NCI-H460 (cell line): ENCODE data around the gene RNF222. TPM values are rescaled to one million over a fixed set of nuclear protein-coding genes. Genes with fewer than 3 reads are reported as not detected.
A peak's percentile ranks its signal among the peaks of the same experiment; 100 is the strongest.
"Not testable (repeated sequence)": the region's sequence is repeated elsewhere in the genome, so short reads cannot be mapped to it uniquely, and the experiment has no call there.

ENCODE experiments used
- DNase-seq: peaks from one replicate; pipeline ENCODE4 v3.0.0-alpha.2; 2016; ENCODE audit warnings: low read depth; ENCODE audit errors: extremely low read depth
- total RNA-seq: library from RNA; depleted of rRNA; stranded (reverse); fragments of >200 nt; shearing (Covaris generic); gene quantifications from 2 replicates; pipeline ENCODE4 v1.2.3, GENCODE V29; 2014

The RNF222 gene
- total RNA-seq, 1 experiment from 2014 or later = not detected

DNA sequence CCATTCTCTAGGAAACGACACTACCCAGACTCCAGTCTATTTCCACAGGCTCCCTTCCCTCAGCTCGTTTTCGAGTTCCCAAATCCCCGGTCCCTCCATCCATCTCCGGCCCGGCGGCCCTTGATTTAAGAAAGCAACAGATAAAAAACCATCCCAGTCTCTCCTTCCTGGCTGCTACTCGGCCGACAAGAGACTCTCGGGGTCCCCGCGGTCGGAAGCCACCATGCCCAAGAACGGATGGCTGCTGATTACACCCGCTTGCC, 14.8 kb downstream of the RNF222 start:
- DNase-seq = no peak

DNA sequence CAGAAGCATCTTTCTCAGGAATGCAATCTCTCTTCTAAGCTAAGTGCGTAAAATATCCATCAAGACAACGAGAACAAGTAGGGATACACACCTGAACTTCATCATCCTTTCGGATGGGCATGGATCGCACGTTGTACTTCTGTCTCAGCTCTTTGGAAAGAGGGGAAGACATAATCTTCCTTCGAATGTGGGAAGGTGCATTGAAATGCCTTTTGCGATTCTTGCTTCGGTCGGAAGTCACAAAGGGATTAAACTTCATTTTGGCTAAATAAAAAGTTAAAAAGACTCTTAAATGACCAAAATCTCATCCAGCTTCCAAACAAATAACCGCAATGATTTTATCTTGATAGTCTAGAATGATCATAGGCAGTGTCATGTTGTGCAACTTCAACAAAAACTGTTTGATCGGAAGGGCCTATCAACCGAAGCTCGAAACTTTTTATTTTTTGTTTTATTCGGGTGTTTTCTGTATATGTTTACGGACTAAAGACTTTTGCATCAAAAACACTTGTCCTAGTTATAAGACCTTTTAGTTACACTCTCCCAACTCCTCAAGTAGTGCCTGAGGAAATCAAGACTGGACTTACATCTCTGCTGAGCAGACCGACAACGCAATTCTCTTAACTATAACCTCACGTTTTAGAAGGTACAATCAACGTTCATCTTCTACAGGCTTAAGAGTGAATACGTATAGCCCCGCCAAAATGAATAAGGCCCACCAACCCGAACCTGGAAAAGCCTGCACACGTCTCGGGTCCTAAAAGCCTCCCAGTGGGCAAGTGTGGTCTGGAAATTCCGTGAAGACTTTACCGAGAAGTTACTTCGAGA, 15.4 kb downstream of the RNF222 start:
- DNase-seq = no peak

DNA sequence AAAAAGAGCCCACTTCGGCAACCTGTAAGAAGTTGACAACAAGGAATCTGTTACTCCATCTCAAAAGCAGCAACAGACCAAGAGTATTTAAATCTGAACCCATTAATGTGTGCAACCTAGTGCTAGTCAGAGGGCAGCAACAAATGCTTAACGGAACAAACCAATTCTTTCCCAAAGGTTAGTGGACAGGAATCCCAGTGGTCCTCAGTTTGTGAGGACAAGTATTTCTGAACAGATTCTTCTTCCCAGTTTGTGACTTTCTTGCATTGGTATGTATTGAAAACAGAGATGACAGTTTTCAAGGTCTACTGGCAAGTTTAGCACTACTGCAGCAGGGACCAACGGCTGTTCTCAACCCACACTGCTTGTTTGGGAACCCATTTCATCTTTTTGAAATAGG, 17.6 kb downstream of the RNF222 start:
- DNase-seq = no peak

DNA sequence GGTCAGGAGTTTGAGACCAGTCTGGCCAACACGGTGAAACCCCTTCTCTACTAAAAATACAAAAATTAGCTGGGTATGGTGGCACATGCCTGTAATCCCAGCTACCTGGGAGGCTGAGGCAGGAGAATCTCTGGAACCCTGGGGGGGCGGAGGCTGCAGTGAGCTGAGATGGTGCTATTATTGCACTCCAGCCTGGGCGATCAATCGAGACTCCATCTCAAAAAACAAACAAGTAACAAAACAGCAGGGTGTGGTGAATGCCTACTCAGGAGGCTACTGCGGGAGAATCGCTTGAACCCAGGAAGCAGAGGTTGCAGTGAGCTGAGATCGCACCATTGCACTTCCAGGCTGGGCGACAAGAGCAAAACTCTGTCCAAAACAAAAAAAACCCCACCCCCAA, 19.5 kb downstream of the RNF222 start:
- DNase-seq = not testable (repeated sequence)

DNA sequence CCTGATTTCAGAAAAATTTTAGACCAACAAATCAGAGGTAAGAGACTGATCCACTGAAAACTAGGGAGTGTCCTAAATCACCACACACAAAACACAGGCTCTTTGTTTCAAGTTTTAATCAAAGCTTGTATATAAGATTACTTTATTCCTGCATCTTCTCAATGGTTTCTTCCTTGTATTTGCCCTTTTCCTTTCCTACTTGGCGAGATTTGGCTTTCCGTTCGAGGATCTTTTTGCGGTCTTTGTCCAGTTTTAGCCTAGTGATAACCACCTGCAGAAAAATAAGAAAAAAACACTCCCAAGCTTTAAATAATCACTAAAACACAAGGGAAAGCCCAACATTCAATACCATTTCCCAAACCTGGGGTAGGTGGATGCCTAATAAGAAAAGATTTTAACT, 20.2 kb downstream of the RNF222 start:
- no peak for DNase-seq

DNA sequence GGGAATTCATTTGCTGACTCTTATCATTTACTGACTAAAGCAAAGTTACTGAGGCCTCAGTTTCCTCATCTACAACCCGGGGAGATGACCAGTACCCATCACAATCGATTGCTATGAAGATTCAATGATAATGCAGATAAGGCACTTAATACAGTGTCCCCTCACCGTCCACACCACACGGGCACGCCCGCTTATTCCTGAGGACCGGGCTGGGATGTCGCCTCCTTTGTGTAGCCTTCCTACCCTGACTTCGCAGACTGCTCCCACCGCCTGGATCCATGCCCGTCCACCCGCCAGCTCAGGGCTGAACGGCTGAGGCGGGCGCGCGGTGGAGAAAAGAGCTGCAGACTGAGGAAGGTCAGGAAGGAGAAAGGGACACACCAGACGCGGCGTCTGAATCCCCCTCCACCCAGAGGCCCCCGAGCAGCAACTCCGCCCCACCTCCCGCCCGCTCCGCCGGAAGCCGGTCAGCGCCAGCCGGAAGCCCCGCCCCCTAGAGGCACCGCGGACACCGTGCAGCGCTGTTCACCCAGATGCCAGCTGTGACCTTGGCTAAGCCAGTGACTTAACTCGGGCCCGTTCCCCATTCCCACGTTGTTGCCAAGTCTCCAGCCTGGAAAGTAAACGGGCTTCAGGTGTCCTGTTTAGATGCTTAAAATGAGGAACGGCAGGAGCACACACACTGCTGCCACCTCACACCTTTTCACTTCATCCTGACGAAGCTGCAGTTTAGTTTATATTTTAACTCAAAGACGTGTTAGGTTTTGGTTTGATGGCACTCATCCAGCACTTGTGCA, 21.2 kb downstream of the RNF222 start, which contains the start of gene KRABD2:
KRABD2 (minus strand) TSS at position 434 of the 797 bp plus-strand sequence.
- peak; percentile 88 for DNase-seq

DNA sequence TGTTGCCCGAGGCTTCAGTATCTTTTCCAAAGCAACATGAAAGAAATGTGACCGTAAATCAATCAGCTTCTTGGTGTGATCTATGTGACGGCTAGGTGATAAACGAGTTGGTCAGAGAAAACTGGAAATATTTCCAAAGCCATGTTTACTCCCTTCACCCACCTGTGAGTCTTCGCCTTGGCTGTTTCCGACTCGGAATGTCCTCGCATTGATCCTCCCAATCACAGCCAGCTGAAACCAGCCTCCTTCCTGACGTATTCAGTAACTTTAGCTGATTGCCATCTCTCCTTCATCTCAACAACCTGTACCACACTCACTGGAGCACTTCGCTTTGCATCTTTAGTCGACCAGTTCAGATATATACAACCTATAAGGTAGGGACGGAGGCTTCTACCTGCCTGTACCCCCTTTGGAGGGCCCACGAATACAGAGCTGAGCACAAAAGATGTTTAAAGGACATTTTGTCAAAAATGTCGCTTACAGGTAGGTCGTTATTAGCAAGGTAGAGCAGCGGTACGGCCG, 21.8 kb downstream of the RNF222 start:
- no peak for DNase-seq

DNA sequence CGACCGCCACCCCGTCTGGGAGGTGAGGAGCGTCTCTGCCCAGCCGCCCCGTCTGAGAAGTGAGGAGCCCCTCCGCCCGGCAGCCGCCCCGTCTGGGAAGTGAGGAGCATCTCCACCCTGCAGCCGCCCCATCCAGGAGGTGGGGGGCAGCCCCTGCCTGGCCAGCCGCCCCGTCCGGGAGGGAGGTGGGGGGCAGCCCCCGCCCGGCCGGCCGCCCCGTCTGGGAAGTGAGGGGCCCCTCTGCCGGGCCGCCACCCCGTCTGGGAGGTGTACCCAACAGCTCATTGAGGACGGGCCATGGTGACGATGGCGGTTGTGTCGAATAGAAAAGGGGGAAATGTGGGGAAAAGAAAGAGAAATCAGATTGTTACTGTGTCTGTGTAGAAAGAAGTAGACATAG, 23.8 kb downstream of the RNF222 start:
- not testable (repeated sequence) for DNase-seq

DNA sequence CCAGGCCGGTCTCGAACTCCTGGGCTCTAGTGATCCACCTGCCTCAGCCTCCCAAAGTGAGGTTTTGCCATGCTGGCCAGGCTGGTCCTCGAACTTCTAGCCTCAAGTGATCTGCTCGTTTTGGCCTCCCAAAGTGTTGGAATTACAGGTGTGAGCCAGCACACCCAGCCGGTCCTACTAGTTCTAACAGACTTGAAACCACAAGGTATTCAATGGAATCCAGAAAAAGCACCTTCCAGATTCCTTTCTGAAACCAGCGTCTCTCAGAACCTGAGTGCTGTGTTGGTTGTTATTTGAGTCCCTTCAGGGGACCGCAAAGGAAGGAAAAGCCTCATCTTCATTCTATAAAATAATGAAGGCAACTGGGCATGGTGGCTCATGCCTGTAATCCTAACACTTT, 25.2 kb downstream of the RNF222 start:
- DNase-seq = no peak

DNA sequence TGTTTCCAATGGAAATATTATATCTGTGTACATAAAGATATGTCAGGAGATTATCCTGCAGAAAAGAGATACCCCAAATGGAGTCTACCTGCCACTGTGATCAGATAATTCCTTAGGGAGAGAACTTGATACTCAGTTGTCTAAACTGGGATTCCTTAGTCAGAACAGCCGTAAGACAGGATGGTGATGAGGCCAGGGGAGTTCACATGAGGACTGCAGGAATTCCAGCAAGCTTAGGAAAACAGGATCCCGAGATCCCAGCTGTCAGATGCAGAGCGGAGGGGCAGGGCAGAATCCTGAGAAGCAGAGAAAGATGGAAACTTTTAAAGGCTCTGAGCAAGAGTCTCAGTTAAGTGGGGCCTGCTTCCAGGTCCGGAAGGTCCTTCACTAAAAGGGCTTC, 25.8 kb downstream of the RNF222 start:
- DNase-seq = no peak

DNA sequence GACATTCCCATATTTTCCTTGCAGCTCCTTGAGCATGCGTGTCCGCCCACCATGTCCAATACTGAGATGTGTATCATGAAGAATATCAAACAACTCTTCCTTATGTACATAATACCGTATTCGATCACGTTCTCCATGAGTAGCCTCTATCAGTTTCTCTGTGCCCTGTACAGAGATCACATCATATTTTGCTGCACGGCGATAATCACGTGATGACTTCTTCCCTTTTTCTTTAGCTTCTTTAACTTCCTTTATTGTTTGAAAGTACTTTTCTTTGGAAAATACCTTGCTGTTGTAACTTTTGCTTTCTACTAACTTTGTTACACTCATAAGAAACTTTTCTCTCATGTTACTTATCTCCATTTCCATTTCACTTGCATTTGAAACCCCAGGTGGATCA, 27.7 kb downstream of the RNF222 start:
- DNase-seq = no peak

DNA sequence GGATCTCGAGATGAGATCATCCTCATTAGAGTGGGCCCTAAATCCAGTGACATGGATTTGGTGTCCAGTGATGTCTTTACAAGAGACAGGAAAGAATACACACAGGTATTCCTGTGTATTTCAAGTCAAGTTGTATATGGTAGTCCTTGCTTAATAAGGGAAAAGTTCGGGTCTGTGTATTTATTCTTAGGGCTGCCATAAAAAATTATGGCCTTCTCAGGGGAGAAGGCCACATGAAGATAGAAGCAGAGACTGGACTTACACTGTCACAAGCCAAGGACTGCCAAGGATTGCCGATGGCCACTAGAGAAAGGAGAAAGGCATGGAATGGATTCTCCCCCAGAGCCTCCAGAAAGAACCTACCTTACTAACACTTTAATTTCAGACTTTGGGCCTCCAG, 29.4 kb downstream of the RNF222 start:
- DNase-seq = no peak

DNA sequence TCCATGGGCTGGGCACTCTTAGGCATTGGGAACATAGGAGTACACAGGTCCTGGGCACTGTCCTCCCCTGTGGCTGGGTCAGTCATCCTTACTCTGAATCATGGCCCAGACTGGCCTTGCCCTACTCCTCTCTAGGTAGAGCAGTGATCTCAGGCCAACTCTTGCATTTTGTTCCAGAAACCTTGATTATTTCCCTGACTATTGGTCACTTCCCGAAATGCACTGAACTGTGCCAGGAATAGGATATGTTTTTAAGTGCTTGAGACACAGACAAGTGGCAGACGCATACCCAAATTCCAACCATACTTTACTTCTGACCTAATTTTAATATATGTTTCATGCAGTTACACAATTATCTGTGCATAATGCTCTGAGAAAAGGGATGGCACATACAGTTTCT, 31.4 kb downstream of the RNF222 start:
- DNase-seq = no peak

DNA sequence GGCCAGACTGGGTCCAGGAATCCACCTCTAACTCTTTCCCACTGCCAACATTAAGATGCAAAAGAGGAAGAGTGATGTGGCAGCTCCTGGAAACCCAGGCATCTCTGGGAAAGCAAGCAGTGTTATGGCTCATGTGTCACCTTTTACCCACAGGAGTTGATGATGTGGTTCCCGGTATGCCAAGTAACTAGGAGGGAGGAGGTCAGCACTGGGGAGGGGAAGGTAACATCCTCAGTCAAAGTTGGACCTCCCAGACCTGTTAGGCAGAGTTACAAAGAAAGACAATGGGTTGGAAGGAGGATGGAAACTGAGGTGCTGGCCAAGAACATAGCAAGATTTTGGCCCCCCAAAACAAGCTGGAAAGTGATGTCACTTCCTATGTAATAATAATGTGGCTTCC, 32.5 kb downstream of the RNF222 start:
- DNase-seq = no peak

DNA sequence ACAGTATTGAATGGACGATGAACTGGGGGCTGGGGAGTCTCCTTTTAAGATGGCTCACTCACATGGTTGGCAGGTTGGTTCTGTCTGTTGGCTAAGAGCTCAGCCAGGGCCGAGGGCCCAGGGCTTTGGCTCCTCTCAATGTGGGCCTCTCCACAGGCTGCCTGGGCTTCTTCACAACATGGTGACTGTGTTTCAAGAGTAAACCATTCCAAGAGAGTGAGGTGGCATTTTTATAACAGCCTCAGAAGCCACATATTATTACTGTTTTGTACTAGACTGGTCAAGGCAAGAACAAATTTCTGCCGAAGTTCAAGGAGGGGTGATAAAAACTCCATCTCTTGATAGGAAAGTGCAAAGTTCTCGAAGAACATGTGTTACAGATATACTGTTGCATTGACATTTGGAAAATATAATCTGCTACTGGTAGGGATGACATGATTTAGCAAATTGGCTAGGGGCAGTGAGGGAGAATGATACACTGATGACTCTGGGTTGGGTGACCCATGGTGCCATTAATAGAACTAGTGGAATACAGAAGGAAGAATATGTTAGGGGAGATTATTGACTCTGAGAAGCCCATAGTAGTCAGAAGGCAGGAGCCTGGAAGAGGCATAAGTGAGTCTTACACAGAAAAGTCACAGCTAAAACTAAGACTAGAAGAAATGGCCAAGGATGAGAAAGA, 34.8 kb downstream of the RNF222 start:
- no peak for DNase-seq

DNA sequence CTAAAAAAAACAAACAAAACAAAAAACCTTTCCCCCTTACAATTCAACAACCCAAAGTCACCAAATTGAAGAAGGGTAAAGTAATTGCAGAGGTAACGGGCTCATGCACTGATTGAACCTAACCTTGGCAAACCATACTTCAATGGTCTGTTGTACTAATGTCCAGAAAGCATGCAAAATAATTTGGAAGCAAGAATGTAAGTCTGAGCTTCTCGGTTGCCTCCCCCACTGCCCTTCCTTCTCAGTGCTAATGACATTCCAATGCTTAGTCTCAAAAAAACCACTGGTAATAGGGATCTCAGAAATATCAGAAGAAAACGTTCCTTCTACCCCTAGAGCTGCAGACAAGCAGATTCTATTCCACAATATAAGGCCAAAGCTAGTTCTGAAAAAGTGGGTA, 36.9 kb downstream of the RNF222 start:
- DNase-seq = no peak

DNA sequence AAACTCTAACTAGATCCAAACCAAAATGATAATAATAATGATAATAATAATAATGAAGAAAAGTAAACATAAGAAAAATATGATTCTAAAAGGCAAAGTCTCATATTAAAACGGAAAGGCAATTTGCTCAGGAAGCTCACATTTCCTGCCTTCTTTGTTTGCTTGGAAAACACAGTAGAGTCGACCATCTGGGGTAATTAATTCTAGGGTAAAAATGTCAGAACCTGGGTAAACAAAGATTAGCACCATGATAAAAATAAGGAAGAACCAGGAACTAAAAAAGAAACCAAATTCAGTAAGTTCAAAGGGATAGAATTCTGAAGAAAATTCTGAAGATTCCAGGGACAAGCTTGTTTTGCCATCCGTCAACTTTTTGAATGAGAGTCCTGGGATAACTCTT, 37.4 kb downstream of the RNF222 start:
- DNase-seq = no peak

DNA sequence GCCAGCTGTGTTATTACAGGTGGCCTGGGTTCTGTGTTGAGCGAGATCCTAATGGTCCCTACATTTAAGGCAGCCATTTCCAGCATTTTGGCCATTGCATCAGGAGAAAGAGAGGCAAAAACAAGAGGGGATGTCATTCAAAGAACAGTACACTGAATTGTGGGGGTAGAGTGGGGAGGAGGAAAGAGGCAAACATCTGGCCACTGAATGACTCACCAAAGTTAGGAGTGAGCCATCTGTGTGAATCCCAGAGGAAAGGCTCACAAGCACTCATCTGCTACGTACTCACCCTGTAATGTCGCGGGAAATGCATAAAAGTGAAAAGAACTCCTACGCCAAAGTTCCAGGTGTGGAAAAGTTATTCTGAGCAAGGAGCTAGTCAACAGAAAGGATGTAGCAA, 37.9 kb downstream of the RNF222 start:
- DNase-seq = no peak

DNA sequence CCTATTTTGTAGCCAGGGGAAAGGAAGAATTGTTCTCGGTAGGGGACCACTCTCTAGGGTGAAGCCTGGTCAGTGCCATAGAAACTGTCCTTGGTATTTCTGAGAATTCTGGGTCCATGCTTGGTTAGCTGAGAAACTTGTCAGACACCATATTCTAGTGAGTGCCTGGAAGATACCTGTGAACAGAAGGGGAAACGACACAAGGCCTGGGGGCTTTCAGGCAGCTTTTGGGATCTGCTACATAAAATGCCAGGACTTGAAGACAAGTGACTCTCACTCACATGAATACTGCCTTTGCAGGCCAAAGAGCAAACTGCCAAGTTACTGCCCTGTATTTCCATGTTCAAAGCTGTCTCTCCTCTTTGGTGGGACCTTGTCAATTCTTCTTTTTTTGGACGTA, 39.7 kb downstream of the RNF222 start:
- no peak for DNase-seq

DNA sequence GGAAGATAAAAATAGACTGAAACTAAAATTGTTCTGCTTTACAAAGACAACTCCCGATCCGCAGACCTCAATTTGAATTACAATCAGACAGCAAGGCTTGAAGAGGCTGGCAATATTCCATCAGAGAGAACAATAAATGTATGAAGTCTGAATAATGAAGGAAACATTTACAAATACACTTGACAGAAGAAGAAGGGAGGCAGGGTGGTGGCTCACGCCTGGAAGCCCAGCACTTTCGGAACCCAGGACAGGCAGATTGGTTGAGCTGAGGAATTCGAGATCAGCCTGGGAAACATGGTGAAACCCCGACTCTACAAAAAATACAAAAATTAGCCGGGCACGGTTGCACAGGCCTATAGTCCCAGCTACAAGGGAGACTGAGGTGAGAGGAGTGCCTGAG, 43.4 kb downstream of the RNF222 start:
- DNase-seq = no peak

DNA sequence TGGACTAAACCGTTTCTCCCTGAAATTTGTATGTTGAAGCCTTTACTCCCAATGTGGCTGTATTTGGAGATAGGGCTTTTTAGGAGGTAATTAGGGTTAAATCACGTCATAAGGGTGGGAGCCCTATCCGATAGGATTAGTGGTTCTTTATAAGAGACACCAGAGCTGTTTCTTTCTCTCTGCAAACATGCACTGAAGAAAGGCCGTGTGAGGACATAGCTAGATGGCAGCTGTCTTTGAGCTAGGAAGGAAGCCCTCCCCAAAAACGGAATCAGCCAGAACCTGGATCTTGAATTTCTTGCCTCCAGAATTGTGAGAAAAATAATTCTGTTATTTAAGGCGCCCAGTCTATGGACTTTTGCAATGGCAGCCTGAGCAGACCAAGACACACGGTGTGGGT, 43.9 kb downstream of the RNF222 start:
- no peak for DNase-seq

DNA sequence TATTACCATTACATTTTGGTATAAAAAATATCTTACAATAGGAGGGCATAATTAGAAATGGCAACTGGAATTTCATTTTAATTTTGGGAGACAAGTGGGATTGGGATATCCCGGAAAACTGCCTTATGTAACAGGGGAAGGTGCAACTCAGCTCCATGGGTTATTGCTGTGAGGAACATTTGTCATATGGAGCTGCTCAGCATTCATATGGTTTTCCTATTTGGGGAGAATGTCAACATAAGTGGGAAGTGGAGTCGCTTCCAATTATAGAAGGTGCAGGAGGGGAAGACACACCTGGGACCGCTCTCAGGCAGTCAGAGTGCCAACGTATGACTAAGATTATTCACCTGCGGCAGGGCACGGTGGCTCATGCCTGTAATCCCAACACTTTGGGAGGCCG, 47.3 kb downstream of the RNF222 start:
- DNase-seq = no peak
